HG03095 (cell line): ENCODE measurements around the gene TP53I13.
A peak's percentile ranks its signal among the peaks of the same experiment; 100 is the strongest.

Source experiments
- ATAC-seq: cut with Tn5 transposase; IDR thresholded peaks from one replicate; pipeline ENCODE4 v1.9.1; 2021; ENCODE audit warnings: moderate library complexity; ENCODE audit not compliant: unreplicated experiment

Gene TP53I13

DNA sequence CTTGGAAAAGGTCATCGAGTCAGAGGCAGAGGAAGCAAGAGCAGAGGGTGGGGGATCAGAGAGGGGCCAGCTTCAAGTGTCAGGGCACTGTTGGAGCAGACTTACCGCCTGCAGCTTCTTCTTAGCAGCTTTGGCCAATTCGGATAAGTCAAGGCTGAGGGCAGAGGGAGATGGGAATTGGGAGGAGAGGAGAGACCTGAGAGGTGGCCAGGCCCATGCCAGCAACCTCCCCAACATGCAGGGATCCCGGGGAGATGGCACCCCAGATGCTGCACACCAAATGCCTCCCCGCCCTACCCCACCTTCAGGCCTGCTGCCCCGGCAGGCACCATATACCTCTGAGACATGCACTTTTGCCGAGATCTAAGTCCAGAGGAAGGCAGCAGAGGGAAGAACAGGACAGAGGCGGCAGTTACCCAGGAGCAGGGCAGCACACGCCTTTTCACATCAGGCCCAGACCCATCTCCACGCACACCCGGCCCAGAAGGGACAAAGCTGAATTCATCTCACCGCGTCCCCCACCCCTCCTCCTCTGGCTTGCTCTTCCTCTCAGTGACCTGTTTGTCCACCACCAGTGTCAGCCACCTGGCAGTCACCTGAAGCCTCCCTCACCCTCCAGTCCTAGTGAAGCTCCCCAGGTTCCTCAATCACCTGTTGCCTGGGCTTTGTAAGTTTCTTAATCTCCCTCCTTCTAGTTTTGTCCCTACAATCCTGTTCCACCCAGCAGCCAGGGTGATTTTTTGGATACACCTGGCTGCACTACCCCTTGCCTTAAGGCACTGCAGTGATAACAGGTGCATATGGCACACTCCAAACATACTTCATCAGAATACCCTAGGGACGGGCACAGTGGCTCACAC, 10.4 kb downstream of the TP53I13 start:
- ATAC-seq = no peak

DNA sequence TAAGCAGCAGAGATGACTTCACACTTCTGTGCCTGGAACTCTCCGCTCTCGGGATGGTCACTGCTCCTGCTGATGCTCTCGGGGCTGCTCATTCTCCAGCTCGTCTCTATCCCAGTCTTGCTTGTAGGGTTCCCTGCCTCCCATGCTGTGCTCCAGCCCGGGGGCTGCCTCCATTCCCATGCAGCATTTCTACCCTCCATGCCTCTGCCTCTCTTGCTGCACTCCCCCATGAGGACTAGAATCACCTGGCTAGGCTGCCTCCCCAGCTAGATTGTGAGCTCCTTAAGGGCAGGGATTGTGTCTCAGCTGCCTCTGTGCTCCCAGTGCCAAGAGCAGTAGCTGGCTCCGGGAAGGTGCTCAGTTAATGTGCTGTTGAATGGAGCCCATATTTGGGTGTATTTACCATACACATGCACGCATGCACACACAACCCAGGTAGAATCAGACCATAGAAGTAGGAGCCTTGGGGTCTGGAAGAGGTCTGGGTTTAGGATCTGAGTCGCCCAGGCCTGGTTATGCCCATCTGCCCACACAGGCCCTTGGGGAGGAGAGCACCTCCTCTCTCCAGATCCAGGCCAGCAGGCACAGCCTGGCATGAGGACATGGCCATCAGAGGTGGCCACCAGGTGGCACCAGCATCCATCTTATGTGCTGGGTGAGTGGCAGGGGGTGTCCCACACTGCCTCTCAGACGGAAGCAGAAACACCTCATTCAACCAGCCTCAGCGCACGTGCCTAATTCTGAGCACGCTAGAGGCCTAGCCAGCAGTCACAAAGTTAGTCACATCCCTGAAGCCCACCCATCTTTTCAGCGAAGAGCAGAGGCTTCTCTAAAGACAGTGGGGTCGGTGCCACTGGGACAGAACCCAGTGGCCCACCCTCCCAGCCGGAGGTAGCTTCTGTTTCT, 11.6 kb downstream of the TP53I13 start:
- peak; percentile 58 for ATAC-seq

DNA sequence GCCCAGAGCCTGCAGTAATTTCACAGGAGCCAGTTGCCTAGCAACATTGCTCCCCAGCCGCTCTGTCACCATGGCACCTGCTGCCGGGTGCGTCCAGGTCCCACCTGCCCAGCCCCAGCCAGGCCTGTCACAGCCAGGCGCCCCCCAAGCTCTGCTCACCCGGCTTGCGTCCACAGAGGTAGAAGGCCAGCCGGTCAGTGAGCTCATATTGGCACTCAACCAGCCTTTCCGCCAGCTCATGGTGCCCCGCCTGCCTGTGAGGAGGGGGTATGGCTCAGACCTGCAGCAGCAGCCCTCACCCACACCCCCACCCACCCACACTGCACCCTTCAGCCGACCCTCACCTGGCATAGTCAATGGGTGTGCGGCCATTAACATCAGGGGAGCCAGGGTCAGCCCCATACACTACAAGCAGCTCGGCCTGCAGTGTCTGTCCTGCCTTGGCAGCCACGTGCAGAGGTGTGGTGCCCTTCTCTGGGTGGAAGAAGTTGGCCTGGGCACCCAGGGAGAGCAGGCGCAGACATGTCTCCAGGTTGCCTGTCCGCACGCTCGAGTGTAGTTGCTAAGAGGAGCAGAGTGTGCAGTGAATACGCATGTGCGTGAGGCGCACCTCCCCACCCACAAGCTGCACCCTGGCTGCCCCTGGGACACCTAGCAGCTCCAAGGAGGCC, 13.2 kb downstream of the TP53I13 start:
- ATAC-seq = no peak

DNA sequence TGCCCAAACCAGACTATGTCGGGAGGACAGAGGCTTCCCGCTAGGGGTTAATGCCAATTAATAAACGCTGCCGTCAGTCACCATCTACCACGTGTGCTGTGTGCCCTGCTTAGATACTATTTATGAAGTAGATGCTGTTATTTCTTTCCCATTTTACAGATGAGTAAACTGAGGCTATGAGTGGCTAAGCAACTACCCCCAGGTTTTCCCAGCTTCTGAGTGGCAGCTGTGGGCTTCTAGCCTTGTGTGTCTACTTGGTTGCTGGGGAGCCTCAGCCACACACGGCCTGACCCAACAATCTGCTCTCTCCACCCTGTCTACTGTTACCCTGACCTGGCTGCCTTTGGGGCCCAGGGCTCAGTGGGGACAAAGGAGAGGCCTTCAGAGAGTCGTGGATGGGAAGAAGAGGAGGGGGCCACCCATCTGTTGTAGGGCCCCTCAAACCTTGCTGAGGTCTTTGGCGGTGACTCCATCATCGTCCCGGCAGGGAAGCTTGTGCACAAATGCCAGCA, 13.8 kb downstream of the TP53I13 start:
- no peak for ATAC-seq

DNA sequence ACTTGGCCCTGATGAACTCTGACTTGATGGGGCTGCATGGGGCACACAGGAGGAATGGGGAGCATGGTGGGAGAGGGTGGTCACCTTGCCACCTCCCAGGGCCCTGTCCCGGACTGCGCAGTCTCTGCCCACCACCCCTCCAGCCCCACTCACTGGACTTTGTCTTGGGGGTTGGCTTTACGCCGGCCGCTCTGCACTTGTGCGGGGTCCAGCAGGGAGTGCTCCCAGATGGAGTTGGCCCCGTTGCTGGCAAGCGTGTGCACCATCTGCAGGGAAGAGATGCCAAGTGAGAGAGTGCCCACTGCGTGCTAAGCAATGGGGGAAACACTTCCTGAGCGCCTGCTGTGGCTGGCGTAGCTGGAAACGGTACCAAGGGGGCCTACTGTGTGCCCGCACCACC, 14.3 kb downstream of the TP53I13 start:
- no peak for ATAC-seq

DNA sequence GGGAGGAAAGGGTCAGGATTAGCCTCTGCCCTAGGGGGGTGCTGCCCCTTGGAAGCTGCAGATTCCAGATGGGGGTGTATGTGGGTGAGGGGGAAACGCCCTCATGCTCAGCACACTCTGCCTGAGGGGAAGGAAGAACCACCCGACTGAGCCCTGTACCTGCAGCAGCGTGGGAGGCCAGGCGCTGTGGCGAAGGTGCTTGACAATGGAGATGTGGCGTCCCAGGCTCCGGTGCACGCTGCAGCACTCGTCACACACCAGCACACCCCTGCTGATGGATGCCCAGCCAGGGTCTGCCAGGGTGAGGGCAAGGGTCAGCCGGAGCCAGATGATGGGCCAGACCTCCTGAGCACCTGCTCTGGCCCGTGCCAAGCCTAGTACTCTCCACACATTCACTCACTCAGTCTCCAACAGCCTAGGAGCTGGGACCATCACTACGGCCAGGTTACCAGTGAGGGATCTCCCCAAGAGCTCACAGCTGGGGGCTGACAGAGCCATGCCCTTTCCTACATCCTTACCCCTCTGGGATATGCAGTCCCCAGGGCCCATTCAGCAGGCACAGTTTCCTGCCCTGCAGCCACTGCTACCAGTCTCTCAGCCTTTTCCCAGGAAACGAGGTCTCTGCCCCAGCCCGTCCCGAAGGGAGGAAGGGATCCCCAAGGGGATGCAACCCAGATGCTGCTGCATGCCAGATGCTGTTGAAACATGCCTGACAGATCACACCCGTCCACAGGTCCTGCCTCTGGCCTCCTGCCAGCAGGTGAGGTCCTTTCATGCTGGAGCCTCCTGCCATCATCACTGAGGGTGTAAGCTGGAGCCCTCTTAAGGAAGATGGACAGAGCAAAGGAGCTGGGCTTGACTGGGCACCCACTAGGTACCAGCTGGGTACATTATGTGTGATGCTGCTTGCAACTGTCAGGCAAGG, 15.1 kb downstream of the TP53I13 start:
- no peak for ATAC-seq

DNA sequence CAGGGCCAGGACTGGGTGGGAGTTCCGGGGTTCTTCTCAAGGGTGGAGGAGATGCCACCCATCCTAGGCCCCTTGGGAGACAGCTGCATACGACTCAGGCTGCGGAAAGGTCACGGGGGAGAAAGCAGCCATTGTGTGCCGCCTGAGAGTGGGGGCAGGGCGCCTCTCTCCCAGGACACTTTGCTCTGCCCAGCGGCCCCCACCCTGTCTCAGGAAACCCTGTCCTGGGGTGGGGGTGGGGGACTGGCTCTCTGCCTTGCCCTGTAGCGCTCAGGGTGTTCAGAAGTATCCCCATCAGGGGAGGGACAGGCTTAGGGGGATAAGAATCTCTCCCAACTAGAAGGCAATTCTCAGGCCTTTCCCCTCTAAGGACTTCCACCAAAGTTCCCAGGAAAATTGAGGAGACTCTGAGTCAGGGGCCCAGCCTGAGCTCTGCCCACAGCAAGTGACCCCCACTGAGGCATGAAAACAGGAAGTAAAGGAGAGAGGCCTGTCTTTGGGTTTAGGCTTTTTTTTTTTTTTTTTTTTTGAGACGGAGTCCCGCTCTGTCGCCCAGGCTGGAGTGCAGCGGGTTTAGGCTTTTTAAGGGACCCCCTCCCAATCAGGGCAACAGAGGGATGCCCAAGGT, 16.1 kb downstream of the TP53I13 start:
- no peak for ATAC-seq

DNA sequence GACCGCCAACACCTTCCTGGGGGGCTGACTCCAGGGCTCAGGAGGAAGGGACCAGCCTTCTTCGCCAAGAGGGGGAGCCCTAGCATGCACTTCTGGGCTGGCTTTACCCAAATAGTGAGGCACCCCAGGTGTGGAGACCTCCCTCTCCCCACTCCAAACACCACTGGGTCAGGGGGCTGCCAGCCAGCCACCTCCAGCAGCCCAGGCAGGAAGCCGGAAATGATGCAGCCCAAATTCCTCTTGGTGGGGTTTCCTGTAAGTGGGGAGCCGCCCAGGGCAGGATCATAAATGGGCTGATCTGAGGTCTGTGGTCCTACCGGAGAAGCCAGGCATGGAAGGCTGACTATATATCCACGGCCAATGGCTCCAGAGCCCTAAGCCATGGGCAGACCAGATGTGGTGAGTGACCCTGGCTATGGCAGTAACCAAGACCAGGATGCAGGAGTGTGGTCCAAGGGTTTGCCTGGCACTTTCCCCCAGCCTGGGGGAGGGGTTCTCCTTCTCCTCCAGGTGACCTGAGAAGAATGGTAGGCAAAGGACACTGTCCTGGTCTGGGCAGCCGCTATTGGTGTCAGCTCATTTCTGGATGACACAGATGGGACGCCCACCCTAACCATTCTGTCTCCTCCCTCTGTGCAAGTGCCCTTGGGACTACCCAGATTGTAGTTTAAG, 16.7 kb downstream of the TP53I13 start:
- no peak for ATAC-seq

DNA sequence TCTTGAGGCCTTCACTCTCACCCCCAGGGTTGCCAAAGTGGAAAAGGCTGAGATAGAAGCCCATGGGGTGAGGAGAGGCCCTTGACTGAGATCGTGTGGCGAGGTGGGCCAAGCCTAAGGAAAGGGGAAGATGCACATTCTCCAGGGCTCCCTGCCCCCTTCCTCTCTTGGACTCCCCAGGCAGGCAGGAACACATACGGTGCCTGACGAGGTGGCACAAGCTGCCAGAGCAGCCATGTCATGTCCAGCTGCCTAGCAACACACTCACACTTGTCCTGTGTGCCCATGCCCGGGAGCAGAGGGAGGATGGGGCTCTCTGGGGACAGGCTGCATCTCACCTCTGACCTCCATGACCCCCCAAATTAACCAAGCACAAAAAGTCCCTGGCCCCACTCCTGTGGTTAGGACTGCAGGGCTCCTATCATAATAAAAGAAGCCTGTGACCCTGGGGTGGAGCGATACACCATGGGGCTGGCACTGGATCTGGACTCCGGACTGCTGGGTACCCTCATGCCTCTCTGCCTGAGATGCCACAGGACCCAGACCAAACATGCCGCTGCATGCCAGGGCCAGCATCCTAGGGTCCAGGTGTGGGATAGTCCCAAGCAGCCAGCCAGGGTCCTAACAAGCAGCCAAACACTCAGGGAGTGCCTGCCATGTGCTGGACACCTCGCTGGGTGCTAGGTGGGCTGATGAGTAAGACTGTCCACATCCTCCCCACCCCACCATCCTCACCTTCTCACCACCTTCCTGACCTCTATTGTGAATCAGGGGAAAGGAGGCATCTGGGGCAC, 18.4 kb downstream of the TP53I13 start:
- ATAC-seq = no peak

DNA sequence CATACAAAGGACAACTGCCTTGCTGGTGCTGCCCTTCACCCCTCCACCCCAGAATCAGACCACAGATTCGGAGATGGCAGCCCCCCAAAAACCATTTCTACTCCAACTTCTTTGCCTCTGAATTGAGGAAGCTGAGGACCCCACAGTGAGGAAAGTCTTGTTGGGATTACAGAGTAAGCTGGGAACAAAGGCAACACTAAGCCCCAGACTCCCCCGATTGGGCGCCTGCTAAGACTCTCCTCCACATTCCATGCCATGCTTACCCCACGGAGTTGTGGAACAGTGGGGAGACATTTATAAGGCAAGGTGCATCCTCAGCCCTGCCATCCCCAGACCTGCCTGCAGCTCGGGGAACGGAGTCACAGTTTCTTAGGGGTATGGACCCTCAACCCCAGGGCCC, 19.1 kb downstream of the TP53I13 start:
- ATAC-seq = no peak

DNA sequence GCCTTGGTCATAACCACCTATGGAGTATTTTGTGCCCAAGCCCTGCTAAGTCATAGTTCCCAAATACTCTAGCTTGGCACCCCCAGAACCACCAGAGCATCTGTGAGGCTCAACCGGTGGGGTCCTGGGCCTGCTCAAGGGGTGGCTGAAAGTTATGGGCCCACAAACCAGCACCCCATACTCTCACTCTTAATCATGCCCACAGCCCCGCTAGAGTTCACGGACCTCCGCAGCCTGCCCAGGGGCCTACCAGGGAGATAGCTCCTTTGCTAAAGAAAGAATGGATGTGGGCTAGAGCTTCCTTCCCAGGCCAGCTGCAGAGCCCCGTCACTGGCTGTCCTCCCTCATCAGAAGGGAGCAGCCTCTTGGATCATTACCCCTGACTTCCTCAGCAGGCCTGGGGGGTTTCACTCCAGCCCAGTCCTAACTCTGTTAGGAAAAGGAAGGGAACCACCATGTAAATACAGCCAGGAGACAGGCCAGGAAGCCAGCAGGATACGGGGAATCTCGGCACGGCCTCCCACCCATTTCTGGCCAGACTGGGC, 19.6 kb downstream of the TP53I13 start:
- no peak for ATAC-seq

DNA sequence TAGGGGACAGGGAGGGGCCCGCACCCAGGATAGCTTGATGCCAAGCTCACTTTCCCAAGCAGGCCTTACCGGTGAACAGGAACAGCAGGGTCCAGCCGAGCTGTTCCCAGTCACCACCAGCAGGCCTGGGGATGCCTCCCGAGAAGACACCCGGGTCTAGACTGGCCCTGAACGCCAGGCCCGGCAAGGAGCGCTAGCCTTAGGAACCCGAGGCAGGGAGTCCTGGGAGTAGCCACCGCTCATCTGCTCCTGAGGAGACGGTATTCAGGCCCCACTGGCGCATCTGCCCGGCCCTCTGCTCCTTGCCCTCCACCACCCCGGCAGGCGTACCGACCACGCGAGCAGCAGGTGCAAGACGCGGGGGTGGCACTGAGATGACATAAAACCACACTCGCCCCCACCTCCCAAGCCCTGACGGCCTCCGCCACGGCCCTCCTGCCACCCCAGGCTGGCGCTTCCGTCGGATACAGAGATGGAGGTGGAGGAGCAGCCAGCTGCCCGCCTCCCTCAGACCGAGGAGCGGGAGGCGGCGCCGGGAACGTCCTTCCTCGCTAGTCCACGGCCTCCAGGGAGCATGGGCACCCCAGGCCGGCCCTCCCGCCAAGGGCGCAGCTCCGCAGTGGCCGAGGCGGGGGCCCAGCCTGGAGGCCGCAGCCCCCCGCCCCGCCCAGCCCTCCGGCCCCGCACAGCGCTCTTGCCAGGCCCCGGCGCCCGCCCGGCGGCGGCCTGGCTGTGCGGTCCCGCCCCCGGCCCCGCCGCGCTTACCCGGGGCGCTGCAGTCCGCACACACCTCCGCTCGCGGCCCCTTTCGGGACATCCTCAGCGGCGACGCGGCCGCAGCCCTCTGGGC, 20.3 kb downstream of the TP53I13 start:
- ATAC-seq = no peak

DNA sequence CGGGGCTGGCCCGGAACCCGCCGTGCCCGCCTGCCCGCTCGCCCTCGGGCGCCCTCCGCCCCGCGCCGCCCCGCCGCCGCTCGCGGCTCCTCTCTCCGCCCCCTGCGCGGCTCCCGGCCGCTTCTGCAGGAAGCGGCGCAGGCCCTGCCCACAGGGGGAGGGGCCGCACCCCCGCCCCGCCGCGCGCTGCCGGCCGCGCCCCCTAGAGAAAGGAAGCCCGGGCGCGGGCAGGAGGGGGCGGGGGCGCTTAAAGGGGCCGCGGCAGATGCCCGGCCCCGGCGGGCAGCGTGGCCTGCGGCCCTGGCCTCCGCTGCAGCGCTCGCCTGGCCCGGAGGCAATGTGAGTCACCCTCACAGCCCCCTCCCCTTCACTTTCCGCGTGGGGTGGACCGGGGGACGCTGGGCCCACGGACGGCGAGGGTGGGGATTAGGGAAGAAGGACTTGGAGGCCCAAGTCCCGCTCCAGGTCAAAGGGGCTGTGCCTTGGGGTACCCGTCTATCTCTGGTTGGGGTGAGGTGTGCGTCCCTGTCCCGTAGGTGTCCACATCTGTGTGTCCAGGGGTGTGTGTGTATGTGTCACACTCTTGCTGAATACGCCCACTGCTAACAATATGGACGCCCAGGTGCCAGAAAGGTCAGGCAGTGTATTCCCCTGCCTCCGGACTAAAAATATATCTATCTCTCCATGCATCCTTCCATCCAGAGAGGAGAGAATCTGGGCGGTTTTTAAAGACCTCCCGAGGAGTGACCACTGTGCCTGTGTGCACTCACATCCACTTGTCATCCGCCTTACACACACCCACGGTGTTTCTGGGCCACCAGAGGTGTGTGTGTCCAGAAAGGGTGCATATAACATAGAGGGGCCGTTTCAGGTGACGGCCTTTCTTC, 21.3 kb downstream of the TP53I13 start, which contains the start of gene GIT1:
Gene GIT1 (minus strand): TSS at position 125 of the 887 bp plus-strand sequence. CDS start 270 bp downstream, outside the sequence.
- peak; percentile 38 for ATAC-seq

DNA sequence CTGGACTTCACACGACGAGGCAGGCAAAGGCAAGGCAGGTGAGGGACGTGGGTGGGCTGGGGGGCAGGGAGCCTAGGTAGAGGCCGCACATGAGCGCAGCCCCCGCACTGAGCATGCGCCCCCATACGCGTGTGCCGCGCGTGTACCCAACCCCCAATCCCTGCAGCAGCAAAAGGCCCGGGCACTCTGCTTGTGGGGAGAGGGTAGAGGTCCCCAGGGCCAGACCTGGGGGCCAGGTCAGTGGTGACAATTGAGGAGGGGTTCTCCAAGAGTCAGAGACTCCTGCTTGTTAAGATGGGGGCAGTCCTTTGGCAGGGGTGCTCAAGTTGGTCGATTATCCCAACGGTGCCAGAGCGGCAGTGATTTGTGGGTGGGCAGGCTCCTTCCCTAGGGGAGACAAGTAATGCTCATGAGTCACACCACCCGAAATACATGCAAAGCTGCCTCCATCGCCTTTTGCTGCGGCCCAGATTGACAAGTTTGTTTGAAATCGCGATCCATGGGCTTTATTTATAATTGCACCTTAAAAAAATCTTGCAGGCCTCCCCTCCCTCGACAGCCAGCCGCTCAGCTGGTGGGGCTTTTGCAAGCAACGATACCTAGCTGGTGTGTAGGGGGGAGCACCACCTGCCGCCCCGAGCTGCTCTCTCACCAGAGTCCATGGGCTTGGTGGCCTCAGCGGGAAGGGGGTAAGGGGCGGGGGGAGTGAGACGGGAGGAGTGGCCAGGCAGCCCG, 22.1 kb downstream of the TP53I13 start:
- no peak for ATAC-seq

DNA sequence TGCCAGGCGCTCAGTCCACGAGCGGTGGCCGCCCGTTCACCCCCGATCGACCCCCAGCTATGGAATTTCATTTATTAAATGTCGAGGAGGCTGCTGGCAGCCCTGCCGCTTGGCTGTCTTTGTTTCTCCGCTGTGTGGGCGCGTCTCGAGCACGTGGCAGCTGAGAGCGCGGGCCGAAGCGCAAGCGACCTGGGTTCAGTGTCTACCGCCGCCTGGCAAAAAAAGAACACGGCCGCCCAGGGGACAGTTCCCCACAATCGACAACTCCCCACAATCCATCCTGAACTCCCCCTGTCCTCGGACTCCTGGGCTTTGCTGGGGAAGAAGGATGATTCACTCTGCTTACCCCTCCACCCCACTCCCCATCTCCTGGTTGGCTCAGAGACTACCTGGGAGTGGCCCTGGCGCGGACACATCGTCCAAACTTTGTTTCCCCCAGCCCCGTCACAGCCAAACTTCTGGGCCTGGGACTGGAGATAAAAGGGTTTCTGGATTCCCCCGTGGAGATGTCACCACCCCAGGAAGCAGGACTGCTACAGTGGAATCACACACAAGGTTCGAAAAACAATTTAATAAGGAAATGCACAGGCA, 22.7 kb downstream of the TP53I13 start:
- no peak for ATAC-seq
